Jurkat, Clone E6-1 (cell line): Measurements from ENCODE around the gene ADAP1.
"Not testable (repeated sequence)": the region's sequence is repeated elsewhere in the genome, so short reads cannot be mapped to it uniquely, and the experiment has no call there.

ENCODE experiments used
- DNase-seq: peaks from one replicate; pipeline ENCODE4 v3.0.0-alpha.2; 2011; ENCODE audit warnings: low read depth, low spot score
- H3K4me3 ChIP-seq: 2 replicates; pipeline ENCODE4 v1.5.1; 2011; ENCODE audit warnings: mild to moderate bottlenecking, low read length, control low read depth, moderate library complexity

ADAP1 gene

GRCh38 chr7:879093-879492, 75.4 kb downstream of the ADAP1 start:
- DNase-seq: no peak
- no peak overlapping the region for H3K4me3 ChIP-seq

GRCh38 chr7:877312-878232, 76.9 kb downstream of the ADAP1 start:
- no peak for DNase-seq
- H3K4me3 ChIP-seq: peak overlapping the region; percentile 84

- DNase-seq: no peak
- H3K4me3 ChIP-seq: peak overlapping the region; percentile 84
Measured at GRCh38 chr7:876972-877311, 77.5 kb downstream of the ADAP1 start.

GRCh38 chr7:876077-876971, 78.2 kb downstream of the ADAP1 start, which contains the start of gene GET4:
Gene GET4 (plus strand): TSS chr7:876554. CDS start chr7:876646, 92 bp downstream.
- H3K4me3 ChIP-seq: peak within 1 kb of the TSS; percentile 84
- peak; percentile 90 for DNase-seq

- peak overlapping the region; percentile 46 for H3K4me3 ChIP-seq
- DNase-seq: no peak
Measured at GRCh38 chr7:875476-876076, 78.9 kb downstream of the ADAP1 start.

GRCh38 chr7:875051-875450, 79.4 kb downstream of the ADAP1 start:
- no peak for DNase-seq
- no peak overlapping the region for H3K4me3 ChIP-seq

- H3K4me3 ChIP-seq: no peak overlapping the region
- DNase-seq: no peak
Measured at GRCh38 chr7:874031-874749, 80.3 kb downstream of the ADAP1 start.

GRCh38 chr7:873367-874002, 81.0 kb downstream of the ADAP1 start:
- peak; percentile 75 for DNase-seq

GRCh38 chr7:872685-873084, 81.8 kb downstream of the ADAP1 start:
- DNase-seq, H3K4me3 ChIP-seq: not testable (repeated sequence)

More at GRCh38 chr7:873367-874002, 81.0 kb downstream of the ADAP1 start:
- no peak overlapping the region for H3K4me3 ChIP-seq

GRCh38 chr7:871900-872537, 82.5 kb downstream of the ADAP1 start:
- DNase-seq: no peak
- no peak overlapping the region for H3K4me3 ChIP-seq

- no peak overlapping the region for H3K4me3 ChIP-seq
- no peak for DNase-seq
Measured at GRCh38 chr7:869348-869747, 85.1 kb downstream of the ADAP1 start.

GRCh38 chr7:868189-868486, 86.3 kb downstream of the ADAP1 start:
- DNase-seq: no peak
- H3K4me3 ChIP-seq: no peak overlapping the region

GRCh38 chr7:867406-868188, 86.9 kb downstream of the ADAP1 start:
- no peak for DNase-seq
- no peak overlapping the region for H3K4me3 ChIP-seq

GRCh38 chr7:867001-867405, 87.5 kb downstream of the ADAP1 start:
- no peak for DNase-seq
- no peak overlapping the region for H3K4me3 ChIP-seq

- H3K4me3 ChIP-seq: no peak overlapping the region
- DNase-seq: no peak
Measured at GRCh38 chr7:865921-866320, 88.6 kb downstream of the ADAP1 start.

- no peak overlapping the region for H3K4me3 ChIP-seq
- DNase-seq: no peak
Measured at GRCh38 chr7:863106-863505, 91.4 kb downstream of the ADAP1 start.

- H3K4me3 ChIP-seq: no peak overlapping the region
Measured at GRCh38 chr7:862157-862556, 92.3 kb downstream of the ADAP1 start.

GRCh38 chr7:861222-861621, 93.3 kb downstream of the ADAP1 start:
- DNase-seq: no peak
- H3K4me3 ChIP-seq: no peak overlapping the region

More at GRCh38 chr7:862157-862556, 92.3 kb downstream of the ADAP1 start:
- DNase-seq: no peak
